Stromal cell of bone marrow (primary cell): ENCODE data around the gene TRAP1.

ENCODE experiments used
- DNase-seq: peaks from one replicate; pipeline ENCODE4 v3.0.0-alpha.2; 2012; ENCODE audit warnings: low read depth

The TRAP1 gene

DNA sequence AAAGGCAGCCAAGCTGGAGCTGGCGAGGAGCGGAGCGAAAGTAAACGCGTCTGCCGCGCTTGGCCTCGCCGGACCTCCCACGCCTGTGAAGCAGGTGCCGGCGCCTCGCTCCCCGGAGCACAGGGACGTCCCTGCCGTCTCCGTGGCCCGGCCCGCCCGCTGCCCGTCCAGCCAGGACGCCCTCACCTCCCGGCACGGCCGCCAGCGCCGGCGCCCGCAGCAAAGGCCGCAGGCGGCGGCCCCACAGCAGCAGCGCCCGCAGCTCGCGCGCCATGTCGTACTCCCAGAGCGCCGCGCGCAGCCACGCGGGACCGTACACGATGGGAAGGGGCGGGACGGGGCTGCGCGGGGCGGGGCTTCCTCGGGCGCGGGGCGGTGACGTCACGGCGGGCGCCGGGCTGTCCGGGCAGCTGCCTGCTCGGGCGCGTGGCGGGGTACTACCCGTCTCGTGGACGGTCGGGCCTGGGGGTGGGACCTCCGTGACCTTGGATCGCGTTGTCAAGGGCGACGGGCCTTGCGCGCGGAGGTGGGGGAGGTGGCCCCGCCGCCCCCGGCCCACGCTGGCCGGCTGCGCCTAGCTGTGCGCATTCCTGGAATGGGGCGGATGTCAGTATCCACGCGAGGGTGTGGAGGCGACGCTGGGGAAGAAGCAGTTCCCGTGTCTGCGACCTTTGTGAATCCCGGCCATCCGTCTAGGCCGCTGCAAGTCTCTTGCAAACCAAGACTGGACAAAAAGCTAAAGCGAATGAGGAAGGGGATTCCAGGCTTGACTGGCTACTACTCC, at the start of gene TRAP1:
TRAP1 (minus strand) TSS at position 290 of the 784 bp plus-strand sequence; CDS start at position 274, 16 bp downstream.
- peak; percentile 62 for DNase-seq

DNA sequence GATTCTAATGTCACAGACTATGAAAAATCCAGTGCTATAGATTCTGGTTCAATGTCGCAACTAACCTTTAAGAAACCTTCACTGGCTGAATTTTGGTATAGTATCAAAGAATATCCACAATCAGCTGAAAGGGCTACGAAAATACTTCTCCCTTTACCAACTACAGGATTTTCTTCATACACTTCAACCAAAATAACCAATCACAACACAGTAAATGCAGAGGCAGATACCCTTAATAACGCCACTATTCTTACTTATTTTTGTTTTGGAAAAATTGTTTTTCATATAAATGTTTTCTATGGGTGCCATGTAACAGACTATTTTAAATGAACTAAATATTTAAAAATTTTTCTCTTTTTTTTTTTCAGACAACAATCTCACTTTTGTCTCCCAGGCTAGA, 48.9 kb upstream of the TRAP1 start:
- no peak for DNase-seq

DNA sequence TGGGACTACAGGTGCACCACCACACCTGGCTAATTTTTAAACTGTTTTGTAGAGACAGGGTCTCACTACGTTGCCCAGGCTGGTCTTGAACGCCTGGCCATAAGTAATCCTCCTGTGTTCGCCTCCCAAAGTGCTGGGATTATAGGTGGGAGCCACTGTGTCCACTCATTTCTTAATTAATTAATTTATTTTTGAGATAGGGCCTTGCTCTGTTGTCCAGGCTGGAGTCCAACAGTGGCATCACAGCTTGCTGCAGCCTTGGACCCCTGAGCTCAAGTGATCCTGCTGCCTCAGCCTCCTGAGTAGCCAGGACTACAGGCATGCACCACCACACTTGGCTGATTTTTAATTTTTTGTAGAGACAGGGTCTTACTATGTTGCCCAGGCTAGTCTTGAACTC, 47.1 kb upstream of the TRAP1 start:
- no peak for DNase-seq

DNA sequence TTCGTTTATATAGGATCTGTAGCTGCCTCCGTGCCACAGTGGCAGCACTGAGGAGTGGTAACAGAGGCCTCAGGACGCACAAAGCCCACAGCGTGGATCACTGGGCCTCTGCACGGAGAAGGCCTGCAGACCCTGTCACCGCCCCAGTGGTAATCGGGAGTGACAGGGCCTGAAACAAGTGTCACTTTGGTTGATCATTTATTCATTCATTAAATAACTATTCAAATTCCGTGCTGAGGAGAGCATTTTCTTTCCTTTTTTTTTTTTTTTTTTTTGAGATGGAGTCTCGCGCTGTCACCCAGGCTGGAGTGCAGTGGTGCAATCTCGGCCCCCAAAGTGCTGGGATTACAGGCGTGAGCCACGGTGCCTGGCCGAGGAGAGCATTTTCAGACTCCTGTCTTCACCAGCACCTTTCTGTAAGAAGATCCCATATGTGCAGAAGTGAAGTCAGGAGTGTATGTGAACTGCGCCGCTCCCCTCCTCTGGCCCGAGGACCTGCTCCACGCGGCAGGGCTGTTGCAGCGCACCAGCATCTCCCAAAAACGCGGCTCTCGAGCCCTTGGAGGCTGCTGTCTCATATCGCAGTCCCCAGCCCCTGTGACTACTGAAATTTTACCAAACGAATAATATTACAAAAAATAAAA, 44.9 kb upstream of the TRAP1 start:
- no peak for DNase-seq

DNA sequence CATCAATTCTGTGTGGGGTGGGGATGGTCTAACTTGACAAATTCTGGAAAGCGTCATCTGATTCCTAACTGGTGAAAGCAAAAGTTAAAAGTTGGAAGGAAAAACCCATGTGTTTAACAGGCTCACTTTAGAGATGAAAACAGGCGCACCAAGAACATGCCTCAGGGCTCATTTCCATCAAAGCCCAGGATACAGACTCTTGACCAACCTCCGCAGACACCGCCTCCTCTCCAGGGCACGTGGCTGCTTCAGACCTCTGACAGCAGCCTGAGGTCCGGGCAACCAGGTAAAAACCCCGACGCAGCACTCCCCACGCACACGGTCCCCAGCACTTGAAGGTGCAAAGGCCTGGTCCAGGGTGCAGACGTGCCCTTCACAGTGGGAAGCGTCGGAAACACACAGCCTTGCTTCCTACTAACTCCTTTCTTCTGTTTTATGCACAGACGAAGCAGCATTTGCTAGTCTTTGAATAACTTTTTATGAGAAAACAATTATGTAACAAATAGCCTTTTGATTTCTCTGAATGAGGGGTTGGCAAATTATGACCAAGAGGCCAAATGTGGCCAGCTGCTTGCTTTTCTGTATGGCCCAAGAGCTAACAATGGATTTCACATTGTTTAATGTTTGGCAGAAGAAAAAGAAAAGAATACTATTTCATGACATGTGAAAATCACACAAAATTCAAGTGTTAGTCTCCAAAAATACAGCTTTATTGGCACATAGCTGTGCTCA, 44.2 kb upstream of the TRAP1 start:
- DNase-seq: no peak

DNA sequence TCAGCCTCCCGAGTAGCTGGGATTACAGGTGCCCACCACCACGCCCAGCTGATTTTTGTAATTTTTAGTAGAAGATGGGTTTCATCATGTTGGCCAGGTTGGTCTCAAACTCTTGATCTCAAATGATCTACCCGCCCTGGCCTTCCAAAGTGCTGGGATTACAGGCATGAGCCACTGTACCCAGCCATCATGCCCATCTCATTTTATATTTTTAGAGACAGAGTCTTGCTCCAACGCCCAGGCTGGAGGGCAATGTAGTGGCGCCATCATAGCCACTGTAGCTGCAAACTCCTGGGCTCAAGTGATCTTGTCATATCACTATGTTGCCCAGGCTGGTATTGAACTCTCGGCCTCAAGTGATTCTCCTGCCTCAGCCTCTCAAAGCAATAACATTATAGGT, 43.2 kb upstream of the TRAP1 start:
- DNase-seq: no peak

DNA sequence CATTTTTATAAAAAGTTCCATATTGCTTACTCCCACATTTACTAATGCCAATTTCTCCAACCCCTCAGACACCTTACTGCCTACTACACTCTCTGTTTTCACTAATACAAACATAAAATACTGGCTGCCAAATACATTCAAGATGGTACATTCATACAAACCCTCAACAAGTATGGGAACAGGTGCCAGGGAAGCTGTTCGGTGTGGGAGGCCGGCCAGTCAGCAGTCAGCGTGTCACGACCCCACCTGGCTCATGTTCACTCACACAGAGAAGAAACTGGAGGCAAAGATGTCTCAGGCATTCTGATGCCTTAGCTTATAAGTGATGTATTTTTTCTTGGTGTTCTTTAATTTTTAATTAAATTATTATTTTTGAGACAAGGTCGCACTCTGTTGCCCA, 42.4 kb upstream of the TRAP1 start:
- DNase-seq: no peak

DNA sequence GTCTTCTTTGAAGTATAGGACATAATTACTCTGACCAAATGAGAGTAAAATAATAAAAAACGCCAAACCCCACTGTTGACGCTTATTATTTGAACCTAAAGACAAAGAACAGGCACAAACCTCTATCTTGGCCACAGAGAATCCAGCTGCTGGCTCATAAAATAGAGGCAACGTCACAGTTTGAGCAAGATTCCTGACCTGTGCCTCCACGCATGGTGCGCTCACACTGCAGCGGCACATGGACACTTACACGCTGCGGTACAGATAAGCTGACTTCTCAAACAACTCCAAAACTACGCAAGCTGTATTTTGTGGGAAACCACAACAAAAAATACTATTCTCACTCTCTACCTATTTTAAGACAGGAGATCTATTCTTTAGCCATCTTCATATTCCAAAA, 38.8 kb upstream of the TRAP1 start:
- DNase-seq: no peak

DNA sequence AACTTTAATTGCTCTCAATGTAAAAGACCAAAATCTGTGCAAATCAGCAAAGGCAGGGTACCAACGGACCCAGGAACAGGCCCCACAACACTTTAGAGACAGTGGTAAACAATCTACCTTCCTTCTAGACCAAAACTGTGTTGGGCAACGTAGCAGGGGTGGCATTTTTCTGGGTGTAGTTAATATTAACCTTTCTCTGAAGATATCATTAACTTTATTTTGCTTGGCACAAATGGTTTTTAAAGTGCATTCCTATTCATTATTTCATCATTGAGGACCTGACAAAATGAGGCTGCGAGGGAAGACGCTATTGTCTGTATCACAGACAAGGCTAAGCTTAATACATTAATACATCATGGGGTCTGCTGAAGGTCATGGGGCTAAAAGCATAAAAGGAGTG, 37.9 kb upstream of the TRAP1 start:
- DNase-seq: no peak

DNA sequence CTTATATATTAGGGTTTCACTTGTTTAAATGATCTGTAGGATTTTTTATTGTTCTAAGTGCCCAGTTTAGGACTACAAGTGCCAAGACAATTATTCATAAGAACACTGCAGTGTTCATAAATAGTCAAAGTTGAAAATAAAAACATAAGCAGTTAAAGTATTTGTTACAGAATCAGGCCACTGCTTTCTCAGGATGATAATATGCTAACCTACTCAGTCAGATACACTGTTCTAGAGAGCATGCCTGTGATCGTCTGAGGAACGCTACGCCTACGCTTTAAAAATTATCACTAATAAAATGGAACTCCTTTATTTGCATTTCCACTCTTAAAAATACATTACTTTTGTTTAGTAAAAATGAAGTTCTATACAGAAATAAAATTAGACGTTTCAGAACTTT, 37.4 kb upstream of the TRAP1 start:
- DNase-seq: no peak

DNA sequence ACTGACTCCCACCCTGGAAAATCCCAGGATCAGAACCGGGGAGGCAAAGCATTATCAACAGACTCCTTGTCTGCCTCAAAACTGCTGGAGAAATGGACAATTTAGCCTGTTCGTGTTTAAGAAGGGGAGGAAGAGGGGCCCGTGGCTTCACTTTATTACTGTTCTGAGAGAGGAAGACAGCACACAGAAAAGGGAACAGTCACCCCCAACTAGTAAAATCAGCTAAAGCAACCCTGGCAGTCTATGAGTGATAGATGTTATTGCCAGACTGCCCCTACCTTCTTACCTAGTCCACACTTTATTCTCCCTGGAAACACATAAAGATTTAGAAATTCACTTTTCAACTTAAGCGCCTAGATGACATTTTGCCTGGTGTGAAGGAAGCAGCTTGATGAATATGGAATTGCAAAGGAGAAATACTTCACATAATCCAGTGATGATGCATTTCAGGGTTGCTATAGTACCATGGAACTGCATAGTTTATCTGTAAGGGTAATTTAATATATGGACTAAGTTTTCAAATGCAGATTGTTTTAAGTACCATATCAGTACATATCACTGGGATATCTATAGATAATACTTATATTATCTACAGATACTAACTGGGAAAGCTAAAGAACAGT, 36.9 kb upstream of the TRAP1 start:
- no peak for DNase-seq

DNA sequence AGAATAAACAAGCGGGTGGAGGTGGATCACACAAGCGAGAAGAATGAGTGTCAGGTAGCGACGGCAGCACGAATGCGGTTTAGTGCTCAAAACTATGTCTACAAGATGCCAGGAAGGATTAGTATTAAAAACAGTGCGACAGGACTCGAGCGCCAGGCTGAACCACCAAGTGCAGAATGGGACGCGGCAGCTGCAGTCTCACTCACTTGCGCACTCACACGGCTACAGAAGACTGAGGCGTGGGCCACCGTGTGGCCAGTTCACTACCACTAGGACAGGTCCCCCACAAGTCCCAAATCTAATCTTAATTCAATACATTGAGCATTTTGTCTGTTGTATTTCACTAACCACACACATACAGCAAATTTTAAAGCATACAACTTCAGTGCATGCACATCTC, 35.7 kb upstream of the TRAP1 start:
- no peak for DNase-seq

DNA sequence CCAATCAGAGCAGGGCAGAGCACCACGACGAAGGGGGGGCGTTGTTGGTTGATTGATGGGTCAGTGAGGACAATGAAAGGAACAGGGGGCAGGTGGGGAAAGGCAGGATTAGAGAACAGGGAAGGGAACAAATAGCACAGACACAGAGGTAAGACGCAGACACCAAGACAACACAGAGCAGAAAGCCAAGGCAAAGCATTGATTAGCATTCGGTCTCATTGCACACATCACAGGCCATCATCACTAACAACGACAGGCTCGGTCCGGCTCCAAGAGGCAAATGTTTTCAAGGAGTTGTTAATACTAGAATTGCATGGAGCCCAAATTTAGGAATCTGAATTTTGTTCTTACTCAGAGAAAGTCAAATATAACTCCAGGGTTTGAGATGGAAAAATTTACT, 34.6 kb upstream of the TRAP1 start:
- no peak for DNase-seq

DNA sequence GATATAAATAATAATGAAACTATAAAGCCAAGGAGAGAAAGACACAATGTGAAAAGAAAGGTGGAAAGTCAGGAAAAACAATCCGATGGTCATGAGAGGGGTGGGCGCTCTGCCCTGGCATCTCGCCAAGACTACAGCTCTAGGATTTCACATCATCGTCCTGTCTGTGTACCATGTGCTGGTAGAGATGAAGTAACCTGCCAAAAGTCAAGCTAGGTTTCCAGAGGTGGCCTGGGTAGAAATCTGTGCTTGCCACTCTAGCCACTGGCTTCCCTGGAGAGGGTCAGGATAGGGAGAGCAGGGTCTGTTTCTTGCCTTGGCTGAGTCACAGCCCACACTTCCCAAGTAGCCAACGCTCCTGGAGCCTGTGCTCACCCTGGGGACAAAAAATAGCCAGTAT, 31.0 kb upstream of the TRAP1 start:
- no peak for DNase-seq

DNA sequence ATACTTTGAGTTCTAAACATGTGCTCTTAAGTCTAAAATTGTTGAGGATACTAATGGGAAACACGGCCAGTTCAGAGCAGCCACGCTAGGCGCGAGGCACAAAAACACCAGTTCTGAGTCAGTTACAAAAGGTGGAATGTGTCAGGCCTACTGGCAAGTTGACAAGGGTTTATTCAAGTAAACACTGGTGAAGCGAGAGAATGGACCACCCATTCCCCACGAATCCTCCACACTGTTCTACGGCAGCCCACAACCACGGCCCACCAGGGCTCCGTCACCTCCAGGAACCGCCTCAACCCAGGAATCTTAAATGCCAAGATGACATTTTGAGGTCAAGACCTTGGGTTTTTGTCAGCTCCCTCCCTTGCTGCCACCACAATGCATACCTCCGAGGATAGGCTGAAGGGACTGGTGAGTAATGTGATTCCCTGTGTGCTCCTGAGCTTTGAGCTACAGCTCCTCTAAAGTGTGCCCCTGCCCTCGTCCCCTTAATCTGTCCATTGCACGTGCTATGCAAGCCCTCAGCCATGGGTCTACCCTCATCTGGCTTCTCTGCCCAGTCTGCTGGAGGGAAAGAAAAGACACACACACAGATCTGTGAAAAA, 28.5 kb upstream of the TRAP1 start:
- no peak for DNase-seq

DNA sequence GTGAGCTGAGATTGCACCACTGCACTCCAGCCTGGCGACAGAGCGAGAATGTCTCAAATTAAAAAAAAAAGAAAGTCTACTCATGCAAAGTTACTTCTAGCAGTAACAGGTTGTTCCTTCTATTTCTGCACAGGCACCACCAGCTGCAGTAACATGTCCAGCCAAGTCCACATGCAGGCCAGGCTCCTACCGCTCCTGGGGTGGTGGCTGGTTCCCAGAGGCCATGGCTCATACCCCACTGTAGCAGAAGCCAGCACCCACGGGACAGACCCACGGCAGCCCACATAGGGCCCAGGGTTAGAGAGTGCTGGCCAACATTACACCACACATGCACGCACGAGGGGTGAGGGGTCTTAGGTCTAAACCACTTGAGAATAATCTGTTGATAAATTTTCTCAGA, 26.7 kb upstream of the TRAP1 start:
- no peak for DNase-seq

DNA sequence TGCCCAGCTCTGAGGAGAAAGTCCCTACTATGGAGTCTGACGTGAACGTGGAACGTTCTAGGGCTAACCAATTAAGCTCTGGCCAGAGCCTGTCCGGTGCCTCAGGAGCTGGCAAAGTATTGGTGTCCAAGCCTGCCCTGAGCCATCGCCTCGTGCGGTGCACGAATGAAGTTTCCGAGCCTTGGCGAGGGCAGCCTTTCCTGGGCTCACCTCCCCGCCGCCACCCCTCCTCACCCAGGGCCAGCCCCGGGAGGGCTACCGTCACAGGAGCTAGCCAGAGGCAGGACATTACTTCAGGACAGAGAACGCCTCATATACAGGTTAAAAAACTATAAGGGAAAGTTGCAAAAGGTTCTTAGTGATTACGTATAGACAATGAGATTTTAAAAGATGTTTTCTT, 23.6 kb upstream of the TRAP1 start:
- DNase-seq: no peak

DNA sequence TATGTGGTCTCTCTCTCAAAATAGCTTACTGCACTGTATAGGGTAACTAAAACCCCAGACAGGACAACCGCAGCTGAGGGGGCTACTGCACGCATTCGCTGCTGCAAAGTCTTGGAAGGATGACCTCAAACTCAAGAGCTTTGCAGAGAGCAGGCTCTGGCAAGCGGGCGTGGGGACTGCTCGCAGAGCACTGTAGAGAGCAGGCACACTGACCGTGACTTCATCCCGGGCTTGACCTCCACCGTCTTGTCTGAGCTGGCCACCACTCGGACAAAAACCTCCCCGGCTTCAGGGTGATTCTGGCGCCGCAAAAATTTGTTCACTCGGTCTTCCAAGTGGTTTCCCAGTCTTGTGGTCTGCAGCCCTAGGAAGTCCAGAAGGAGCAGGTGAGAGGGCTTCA, 22.9 kb upstream of the TRAP1 start:
- DNase-seq: no peak

DNA sequence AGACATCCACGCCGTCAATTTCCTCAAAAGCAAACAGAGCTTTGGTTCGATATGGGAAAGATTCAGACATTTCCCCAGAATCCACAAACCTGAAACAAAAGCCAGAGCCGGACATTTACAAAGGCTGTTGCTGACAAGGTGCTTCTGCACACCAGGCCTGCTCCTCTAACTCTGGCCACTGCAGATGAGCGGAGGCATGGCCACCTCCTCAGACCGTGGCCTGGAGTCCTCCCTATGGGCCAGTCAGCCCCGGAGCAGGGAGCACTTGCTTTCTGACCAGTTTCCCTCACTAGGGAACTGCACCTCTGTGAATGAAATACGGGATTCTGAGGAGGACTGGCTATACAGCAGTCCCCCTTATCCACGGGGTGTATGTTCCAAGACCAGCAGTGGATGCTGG, 22.3 kb upstream of the TRAP1 start:
- no peak for DNase-seq

DNA sequence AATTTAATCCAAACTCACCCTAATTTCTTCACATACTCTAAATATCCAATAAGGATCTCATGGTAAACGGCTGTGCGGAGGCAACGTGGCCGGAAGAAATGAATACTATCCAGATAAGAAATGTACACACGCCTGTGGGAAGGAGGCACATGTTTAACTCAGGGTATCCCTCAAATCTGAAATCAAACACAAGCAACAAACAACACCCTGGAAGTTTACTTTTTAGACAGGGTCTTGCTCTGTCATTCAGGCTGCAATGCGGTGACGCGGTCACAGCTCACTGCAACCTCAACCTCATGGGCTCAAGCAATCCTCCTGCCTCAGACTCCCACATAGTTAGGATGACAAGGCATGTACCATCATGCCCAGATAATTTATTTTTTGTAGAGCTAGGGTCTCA, 21.2 kb upstream of the TRAP1 start:
- no peak for DNase-seq

DNA sequence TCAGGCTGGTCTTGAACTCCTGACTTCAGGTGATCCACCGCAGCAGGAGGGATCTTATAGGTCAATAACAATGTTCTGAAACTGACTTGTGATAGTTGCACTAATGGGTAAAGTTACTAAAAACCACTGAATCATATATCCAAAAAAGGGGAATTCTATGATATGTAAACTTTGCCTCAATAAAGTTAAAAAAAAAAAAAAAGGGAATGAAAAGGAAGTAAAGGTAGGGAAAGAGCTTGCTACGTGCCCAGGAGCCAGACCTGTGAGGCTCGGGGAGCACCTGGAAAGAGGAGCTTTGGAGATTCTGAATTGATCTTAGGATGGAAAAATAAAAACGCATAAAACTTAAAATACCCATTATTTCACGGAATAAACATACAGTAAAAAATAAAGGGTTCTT, 20.8 kb upstream of the TRAP1 start:
- DNase-seq: no peak

DNA sequence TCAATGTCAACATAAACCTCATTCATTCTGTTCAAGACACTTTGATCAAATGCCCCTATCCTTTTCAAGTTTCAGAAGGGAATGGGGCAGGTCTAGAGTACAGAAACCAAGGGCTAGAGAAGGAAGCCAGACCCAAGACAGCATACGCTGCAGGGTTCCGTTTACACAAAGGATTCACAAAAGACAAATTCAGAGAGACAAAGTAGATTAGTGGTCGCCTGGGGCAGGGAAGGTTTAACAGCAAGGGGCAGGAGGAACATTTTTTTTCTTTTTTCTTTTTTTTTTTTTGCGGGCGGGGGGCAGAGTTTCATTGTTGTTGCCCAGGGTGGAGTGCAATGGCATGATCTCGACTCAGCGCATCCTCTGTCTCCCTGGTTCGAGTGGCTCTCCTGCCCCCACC, 19.9 kb upstream of the TRAP1 start:
- DNase-seq: no peak
